ENCODE measurements around the gene SGSH.

GRCh38 chr17:80191192-80191591 is 28.9 kb downstream of the SGSH start:
- no peak for TF ChIP-seq POLR2A (IDR thresholded peaks at IDR 0.05)
- no peak for TF ChIP-seq POLR2AphosphoS5 (IDR thresholded peaks at IDR 0.05)
- no peak for TF ChIP-seq EP300 (IDR thresholded peaks at IDR 0.05)
- no peak for TF ChIP-seq CTCF (IDR thresholded peaks at IDR 0.05)

Data from suprapubic skin (tissue), 4 donors.